GDM1 (cell line): ENCODE measurements around the gene ABCF2.

Experiments used
- DNase-seq: peaks from one replicate; lab custom pipeline; 2025; lab: John Stamatoyannopoulos, UW

ABCF2 gene

DNA sequence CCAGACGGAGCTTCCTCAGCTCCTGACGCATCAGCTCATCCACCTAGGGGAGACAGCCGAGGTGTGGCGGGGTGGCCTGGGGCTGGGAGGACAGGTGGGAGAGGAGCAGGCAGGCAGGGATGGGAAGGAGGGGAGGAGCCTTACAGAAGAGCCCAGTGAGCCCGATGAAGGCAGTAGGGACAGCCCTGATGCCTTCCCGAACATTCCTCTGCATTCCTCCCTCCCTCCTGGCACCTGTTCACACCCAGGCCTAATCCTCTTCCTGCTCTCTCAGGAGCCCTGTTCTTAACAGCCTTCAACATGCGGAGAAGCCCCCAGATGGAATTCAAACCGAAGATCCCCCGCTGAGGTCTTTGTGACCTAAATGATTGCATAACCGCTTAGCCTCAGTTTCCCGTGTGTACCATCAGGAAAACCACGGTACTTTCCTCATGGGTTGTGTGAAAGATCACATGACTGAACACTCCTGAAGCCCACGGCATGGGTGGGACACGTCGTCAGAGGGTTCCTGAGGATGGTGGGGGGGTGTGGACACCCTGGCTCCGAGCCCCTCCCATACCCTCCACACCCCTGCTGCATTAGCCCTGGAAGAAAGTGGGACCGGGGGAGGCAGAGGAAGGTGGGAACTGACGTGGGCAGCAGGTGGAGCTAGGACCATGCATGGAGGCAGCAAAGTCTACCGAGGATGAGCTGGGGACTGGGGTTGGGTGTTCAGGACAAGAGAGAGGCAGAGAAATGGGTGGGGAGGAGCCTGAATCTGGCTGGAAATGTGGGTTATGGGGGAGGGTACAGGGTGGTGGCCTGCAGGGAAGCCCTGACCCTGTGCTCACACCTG lies 31.2 kb downstream of the ABCF2 start:
- DNase-seq: no peak

DNA sequence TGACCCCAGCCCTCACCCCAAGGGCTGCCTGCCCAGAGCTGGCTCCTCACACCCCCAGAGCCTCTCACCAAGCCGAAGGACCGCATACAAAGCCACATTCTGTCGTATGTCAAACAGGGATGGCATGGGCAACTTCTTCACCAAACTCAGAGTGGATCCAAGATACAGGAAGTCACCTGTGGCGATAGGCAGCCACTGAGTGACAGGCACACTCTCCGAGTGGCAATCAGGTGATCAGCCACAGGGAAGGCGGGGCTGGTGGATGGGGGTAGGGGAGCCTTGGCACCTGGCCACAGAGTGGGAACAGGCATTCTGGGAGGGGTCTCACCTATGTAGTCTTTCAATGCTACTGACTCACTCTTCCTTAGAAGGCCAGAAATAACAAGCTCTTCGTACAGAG lies 32.8 kb downstream of the ABCF2 start:
- DNase-seq: no peak

DNA sequence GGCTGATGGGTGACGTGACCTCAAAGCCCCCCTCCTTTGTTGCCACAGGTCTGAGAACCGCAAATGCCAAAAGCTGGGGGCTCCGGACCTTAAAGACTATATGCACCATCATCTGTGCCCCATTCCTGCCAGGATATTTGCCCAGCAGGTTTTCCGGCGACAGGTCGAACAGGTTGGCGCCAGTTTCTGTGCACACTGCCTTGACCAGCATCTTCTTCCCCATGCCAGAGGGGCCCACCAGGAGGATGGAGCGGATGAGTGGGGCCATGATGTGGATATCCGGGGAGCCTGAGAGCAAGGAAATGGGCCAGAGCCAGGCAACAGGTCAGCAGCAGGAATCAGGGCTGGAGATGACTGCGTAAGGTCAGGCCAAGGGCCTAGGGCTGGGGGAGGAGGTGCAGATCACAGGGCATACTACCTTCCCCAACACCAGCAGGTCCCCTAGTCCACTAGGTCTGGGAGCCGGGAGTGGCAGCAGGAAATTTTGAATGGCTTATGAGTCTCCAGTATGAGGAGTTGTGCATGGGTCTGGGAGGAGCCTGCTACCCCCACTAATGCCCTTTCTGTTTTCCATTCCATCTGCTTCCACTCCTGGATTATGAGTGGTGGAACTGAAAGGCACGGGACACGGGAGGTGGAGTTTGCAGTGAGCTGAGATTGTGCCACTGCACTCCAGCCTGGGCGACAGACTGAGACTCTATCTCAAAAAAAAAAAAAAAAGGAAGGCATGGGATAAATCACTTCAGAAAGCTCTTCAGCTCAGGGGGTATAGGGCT lies 33.6 kb downstream of the ABCF2 start:
- no peak for DNase-seq

DNA sequence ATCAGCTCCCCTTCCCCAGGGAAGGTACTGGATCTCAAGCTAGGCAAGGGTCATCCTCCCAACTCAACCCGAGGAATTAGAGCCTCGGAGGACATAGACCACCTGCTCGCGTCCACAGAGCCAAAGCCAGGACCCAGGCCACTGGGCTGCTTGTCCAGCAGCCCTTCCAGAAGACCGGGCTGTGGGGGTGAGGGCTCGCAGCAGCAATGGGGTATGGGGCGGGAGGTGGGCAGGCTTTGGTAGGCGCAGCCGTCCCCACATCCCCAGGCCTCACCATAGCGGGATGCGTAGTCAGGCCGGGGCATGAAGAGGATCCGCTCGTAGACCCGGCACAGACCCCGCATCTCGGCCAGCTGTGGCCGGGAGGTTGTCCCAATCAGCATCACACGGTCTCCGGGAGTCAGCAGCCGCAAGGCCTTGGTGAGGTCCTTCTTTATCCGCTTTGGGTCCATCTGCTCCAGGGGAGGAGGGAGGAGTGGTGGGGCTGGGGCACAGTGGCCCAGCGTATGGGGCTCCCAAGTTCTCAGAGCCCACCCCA lies 34.9 kb downstream of the ABCF2 start:
- no peak for DNase-seq

DNA sequence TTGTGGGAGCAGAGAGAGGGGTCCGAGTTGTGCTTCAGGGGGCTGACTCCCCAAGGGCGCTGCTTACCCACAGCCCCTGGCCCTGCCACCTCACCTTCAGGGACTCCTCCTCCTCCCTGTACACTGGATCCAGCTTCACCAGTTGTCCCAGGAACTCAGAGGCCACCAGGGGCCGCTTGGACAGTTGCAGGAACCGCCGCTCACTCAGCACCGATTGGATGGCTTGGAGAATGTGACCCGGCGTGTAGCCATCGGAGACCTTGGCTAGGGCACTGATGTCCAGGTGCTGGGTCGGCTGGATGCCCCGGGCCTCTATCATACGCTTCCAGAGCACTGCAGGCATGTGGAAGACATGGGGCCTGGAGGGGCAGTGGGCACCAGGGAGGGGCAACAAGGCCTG lies 35.5 kb downstream of the ABCF2 start:
- DNase-seq: no peak

DNA sequence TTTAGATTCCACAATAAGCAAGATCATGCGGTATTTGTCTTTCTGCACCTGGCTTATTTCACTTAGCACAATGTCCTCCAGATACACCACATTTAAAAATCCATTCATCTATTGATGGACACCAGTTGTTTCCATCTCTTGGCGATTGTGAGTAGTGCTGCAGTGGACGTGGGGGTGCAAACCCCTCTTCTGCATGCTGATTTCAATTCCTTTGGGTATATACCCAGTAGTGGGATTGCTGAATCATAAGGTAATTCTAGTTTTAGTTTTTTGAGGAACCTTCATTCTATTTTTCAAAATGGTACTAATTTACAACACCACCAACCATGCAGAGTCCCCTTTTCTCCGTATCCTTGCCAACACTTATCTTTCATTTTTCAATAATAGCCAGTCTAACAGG lies 38.0 kb downstream of the ABCF2 start:
- no peak for DNase-seq

DNA sequence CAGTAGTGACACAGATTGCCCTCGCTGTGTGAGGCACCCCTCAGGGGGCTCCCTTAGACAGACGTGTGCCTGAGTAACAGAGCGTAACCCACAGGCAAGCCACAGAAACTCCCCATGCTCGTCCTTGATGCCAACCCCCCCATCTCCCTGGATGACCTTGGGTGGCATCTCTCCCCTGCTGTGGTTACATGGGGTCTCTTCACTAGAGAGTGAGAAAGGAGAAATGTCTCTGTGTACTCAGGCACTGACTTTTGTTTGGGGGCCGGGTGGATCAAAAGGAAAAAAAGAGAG lies 38.8 kb downstream of the ABCF2 start:
- DNase-seq: no peak

DNA sequence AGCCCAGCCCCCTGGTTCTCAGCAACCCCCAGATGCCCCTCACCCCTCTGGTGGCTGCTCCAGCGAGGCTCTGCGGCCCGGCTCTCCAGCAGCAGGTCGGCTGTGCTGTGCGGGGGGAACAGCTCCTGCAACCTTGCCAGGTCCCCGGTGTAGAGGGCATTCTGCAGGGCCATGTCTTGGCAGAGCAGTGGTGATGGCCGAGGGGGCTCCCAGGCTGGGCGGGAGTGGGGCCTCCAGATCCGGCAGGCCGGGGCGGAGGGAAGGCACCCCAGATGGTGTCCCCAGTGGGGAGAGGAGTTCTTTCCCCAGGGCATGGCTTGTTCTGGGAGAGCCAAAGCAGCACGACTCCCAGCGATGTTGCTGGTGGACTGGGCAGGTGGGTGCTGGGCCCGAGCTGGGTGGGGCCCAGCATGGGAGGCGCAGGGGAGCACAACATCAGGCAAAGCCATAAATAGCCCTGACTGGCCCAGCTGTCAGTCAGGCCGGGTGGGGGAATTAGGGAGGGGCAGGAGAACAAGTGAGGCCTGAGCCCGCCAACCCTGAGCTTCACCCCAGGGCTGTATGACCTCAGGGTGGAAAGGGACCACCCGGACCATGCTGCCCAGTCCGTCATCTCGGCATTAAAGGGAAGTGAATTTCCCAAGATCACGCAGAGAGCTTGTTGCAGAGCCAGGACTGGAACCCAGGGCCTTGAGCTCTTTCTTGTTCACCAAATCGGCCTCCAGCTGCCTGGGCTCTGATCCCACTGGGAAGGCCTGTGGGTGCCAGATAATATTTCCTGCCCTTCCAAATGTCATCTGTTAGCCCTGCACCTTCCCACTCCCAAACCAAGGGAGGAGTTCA lies 39.4 kb downstream of the ABCF2 start:
- DNase-seq: no peak

DNA sequence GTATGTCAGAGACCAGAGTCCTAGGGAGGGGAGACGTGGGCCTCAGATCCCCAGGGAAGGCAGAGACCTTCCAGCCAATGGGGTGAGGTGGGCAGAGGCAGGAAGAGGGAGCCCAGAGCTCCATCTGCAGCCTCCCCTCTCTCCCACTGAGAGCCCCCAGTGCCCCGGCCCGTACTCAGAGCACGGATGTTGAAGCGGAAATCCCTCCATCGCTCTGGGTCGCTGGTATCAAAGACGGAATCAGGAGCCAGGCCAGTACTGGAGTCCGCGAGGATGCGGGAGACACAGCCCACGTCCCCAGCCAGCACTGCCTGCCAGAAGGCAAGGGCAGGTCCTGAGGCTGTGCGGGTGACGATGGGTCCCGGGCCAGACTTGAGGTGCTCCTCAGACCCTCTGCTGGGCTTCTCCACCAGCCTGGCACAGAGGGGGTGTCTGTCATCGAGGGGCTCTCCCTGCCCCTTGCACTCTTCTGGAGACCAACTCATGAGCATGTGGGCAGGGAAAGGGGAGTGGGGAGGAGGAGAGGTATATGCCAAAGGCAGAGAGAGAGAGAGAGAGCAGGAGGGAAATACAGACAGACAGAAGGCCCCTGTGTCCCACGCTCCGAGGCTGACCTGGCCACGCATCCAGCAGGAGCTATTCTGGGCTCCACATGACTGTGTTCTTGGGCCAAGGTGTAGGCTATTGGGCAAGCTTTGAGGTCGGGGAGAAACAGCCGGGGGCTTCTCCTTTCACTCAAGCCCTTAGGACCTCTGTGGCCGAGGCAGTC lies 40.2 kb downstream of the ABCF2 start, which contains the start of gene ASB10:
Gene ASB10, minus strand, starts transcription at position 611 of the 769 bp plus-strand sequence. Its CDS starts 120 bp downstream, at position 491.
- DNase-seq: no peak

DNA sequence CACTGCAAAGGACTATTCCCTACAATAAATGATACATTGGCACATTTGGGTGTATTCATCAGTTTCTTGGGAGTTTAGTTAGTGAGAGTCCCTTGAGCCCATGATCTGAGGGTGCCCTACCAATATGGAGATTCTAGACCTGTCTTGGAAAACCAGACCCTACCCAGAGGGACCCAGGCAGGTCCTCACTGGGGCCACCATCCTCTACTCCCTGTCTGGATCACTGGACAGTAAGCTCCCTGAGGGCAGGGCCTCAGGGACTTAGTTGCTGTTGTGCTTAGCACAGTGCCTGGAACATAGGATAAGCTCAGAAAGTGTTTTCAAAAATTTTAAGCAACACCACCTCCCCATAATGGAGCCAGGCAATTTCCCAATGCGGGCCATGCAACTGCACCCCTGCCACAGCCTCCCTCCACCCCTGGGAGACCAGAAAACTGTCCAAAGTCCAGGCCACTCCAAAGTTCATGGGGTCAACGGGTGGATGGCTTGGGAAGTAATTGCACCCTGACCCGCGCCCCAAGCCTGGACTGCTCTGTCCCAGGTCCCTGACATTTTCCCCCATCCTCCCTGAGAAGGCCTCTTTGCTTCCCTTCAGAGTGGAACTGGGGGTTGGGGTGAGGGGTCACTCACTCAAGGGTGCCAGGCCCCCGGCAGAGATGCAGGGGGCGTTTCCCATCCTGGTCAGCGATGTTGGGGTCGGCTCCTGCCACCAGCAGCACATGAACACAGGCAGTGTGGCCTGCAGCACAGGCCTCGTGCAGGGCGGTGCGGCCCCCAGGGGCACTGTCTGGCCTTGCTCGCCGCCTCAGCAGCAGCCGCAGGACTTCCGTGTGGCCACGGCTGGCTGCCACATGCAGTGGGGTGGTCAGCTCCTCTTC lies 41.0 kb downstream of the ABCF2 start:
- no peak for DNase-seq

DNA sequence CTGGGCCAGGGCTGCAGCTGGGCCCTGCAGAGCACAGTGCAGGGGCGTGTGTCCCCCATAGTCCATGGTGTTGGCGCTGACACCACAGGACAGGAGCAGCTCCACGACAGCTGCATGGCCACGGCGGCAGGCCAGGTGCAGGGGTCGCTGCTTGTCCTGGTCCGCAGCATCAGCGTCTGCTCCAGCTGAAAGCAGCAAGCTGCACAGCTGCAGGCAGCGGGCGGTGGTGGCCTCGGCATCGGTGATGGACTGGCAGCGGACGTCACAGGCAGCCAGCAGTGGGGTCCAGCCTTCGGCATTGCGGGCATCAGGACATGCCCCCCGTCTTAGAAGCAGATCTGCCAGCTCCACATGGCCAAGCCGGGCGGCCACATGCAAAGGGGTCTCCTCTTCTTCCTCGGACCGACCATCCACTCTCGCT lies 46.0 kb downstream of the ABCF2 start:
- DNase-seq: no peak

DNA sequence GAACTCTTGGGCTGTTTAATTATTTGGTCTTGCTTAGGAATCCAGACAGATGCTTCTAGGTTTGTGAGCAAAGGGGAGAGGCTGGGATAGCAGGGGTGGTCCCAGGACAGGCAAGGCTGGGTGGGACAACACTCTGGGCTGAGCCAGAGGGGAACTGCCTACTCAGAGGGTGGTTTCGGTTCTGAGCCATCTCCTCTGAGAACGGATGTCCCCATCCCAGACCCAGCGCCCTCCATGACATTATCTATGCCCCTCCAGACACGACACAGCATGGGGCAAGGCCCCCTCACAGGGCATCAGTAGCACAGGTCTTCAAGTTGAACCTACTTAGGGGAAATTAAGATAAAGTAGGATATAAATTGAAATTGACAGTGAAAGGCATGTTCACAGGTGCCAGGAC lies 47.1 kb downstream of the ABCF2 start:
- no peak for DNase-seq

DNA sequence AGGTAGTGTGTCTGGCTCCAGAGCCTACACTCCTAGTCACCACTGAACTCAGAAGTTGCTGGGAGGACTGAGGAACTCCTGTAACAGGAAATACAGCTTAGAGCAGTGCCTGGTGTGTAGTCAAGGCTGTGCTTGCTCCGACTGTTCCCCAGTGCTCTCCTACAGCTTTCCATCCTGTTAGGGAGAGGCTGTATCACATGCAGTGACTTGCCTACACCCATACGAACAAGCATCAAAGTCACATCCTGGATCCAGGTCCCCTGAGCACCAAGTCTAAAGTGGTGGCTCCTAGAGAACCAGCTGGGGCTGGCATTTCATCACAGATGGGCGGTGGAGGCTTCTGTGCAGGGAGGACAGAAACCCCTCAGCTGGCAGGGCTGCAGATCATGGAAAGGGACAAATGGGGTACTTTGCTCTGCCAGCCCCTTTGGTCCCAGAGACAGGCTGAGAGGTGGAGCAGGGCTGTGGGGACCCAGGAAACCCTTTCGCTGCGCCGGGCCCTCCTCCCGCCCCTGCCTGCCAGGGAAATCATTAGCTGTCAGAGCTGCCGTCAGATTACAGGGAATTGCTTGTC lies 47.6 kb downstream of the ABCF2 start:
- no peak for DNase-seq

DNA sequence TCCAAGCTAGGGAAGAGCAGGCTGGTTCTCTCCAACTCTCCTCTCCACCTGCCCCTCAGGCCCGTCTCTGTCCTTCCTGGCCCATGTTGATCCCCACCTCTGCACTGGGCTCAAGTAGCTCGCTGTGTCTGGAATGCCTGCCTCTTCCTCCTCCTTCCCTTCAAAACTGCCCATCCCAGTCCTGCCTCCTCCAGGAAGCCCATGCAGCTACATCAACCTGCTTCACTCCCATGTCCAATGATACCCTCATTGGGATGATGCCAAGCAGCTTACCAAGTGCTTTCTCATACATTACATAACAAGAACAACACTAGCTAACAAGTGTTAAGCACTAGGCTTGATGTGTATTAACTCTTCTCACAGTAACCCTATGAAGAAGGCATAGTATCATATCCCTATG lies 48.2 kb downstream of the ABCF2 start:
- DNase-seq: no peak

DNA sequence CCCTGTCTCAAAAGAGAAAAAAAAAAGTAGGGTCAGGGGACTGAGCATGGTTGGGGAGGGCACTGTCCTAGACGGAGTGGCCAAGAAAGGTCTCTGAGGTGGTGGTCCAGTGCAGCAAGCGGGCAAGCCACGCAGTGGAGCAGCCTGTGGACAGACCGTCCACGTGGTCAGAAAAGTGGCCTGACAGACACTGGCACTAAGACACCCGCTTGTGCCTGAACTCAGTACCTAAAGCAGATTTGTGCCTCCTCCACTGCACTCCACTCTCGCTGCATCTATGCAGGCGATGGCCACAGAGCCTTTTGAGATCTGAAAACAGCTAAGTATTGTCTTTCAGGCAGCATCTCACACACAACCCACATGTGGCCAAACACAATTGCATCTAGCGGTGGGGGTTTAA lies 48.8 kb downstream of the ABCF2 start:
- DNase-seq: no peak

DNA sequence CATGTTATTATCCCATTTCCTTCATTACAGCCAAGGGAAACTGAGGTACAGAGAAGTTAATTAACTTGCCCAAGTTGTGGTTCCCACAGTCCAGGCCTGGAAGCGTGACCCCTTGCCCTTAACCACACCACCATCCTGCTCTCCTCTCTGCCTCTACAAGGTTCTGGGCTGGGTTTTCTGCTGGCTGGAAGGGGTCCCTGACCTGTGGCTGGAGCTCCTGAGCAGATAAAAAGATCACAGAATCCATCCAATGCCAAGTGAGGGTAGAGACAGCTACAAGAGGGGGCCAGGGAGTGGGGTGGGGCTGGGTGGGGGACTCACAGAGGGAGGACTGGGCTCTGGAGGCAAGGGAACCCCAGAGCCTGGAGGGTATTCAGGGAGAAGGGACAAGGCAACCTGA lies 49.7 kb downstream of the ABCF2 start:
- no peak for DNase-seq

DNA sequence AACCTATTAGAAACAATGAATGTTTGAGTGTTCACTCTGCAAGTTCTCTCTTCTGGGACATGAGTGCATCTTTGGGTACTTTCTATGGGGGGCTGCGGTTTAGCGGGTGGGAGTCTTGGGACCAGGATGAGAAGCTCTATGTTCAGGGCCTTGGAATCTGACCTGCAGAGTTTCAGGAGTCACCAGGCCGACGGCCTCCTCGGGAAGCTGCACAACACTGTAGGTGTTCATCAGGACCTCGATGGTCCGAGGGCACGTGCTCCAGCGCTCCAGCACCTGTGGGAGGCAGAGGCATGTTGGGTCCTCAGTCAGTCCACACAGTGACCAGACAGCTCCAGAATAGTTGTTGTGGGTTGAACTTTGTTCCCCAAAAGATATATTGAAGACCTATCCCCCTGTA lies 50.6 kb downstream of the ABCF2 start:
- no peak for DNase-seq

DNA sequence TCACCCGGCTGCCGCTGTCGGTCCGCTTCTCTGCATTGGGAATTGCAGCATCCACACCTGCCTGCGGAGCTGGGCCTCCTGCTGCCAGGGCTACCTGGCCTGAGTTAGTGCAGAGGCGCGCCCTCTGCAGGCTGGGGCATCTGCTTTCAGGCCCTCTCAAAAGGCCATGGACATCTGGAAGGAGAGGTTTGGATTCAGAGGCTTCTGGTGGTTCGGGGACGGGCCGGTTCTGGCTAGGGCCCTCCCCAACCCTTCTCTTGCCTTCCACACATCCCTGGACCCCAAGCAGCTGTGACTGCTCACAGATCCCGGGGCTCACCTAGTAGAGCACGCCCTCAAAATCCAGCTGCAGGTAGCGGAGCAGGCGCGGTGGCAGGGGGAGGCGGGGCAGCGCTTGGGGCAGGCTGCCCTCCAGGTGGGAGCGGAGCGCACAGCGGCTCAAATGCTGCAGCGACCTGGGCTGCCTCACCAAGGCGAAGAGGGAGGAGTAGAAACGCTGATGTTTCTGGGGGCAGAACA lies 51.2 kb downstream of the ABCF2 start:
- no peak for DNase-seq

DNA sequence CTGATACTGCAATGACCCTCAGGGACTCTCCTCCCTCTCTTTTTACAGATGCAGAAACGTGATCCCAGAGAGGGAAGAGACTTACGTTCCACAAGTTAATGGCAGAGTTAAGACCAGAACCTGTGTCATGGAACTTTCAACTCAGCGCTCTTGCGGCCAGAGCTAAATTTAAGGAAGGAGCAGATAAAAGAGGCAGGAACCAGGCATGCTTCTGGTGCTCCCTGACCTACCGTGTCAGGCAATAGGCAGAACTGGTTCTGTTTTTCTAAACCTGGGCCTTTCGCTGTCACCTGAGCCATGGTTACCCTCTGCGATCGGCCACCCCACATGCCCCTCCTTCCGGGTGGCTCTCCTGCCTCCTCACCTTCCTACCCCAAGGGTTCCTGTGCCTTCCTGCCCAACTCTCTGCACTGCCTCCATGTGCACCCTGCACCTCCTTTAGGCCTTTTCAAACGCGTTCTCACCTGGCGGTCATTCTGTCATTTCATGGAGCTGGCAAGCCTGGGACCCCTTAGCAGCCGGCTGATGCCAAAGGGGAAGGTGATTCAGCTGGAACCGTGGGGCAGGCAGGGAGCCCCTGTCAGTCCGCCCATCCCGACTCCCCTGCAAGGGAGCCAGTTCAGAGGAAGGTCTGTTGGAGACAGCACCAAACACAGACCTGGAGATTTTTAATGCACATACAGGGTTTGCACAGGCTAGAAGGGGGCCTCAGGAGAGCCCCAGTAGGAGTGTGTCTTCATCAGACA lies 51.8 kb downstream of the ABCF2 start:
- DNase-seq: no peak
